Activated CD4-positive, alpha-beta T cell treated with anti-CD3 and anti-CD28 coated beads for 24 hours (primary cell): ENCODE results near the gene ELP5.
A peak's percentile ranks its signal among the peaks of the same experiment; 100 is the strongest.
"Not testable (repeated sequence)": the region's sequence is repeated elsewhere in the genome, so short reads cannot be mapped to it uniquely, and the experiment has no call there.

Experiments used
- DNase-seq, 2 donors: peaks; one replicate each; pipeline ENCODE4 v3.0.0-alpha.2; 2020; ENCODE audit warnings: low read depth in 2 of 2

ELP5 gene

GRCh38 chr17:7235693-7236665 lies 16.0 kb upstream of the ELP5 start:
- DNase-seq, result no peak

DNA sequence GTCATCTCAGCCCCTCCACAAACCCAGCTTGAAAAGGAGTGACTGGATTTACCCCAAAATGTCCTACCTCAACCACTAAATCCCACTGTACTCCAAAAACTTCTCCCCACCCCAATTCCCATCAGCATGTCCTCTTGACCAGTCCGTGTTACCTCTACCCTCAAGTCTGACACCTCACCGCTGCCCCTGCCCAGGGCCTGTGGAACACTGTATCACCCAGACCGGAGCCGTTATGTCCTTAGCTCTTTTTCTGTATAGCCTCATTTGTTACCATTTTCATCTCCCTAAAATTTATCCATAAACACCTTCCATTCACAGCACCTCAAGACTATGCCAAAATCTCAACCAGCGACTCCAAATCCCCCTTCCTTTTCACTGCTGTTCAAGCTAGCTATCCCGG lies 15.2 kb upstream of the ELP5 start:
- DNase-seq, result no peak

GRCh38 chr17:7237266-7237760 lies 14.7 kb upstream of the ELP5 start:
- no peak for DNase-seq

DNA sequence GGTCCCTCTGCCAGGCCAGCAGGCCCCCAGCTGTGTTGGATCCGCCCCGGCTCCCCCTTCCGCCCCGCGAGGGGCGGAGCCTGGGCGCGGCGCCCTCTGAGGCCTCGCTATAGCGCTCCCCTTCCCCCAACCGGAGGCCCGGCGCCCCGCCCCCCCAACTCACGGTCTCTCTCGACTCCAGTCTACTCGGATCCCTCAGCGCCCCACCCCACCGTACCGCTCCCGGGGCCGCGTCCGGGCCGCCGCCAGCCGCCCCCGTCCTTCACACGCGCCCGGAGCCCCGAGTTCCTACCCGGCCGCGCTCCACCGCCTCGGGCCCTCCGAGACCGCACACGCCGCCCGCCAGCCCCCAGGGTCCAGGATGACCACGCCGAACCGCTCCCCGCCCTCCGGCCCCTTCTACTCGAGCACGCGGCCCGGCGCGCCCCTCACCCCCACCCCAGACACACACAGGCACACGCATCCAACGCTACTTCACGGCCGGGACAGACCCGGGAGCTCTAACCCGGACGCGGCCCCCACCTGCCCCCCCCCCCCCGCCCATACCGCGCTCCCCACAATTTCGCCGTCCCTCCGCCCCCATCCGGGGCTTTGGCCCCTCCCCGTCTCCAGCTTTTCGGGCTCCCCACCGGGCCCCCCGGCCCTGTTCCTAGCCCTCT lies 14.1 kb upstream of the ELP5 start:
- DNase-seq, result peak; percentile 84 to 86

DNA sequence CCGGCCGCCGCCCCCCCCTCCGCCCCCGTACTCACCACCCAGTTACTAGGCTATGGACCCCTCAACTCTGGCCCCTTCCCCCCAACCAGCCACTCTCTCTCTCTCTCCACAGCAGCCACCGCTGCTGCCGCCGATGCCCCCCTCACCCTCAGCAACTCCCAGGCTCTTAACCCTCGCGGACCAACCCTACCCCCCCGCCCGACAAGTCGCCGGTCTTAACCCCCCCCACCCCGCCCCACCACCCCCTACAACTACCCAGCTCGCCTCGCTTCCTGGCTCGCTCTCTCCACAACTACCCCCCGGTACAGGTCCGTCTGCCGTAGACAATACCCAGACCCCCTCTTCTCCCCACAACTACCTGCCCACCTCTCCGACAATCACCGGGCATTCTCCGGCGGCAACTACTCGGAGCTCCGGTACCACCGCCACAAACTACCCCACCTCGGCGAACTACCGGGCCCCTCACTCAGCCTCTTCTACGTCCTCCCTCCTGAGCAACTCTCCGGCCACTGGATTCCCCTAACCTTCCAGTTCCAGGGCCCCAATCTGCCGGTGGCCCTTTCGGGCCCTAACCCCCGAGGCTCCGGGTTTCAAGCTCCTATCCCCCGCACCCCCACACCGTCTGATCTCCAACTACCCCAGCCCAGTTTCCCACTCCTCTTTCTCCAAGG lies 13.5 kb upstream of the ELP5 start:
- DNase-seq, result no peak

GRCh38 chr17:7239091-7240027 lies 12.7 kb upstream of the ELP5 start, which contains the start of gene PHF23:
Gene PHF23 (minus strand): TSS chr17:7239457. CDS start chr17:7239279, 178 bp downstream.
- DNase-seq, result peak; percentile 94 to 96

DNA sequence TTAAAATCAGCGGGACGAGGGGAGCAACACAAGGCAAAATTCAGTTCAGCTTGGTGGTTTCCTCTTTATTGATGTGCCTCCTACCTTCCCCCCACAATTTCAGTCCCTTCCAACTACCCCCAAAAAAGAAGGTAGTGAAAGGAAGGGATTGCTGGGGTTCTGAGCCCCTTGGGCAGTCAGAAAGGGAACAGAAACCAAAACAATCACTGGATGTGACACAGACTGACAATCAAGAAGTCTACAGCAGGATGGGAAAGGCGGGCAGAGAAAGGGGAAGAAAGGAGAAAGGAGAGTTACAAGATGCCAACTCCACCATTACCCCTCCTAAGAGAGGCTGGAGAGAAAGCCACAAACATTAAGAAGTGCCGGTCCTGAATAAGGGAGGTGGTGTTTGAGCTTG lies 11.6 kb upstream of the ELP5 start:
- DNase-seq, result no peak

DNA sequence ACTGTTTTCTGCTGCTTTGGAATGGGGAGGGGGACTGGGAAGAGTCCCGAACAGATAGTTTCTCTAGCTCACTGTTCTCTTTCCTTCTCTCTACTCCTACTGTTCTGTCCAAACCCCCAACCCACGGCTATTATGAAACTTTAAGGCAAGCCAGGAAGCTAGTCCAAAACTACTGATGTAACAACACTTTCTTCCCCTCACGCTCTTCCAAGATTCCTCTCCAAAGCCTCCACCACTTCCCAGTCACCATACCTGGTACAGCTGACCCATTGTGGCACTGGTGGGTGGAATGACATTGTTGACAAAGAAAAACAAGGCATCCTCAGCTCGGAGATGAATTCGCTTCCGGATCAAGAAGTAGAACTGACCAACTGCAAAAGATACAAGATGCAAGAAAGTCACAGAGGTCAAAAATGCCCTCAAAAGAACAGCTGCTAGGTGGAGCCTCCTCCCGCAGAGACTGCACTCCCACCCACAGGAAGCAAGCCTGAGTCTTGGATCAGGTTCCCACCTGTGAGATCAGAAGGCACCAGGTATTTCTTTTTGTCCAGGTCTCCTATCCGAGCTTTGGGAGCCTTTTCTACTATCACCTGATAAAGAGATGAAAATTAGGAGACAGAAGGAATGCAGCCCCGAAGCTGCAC lies 10.8 kb upstream of the ELP5 start:
- no peak for DNase-seq

GRCh38 chr17:7241783-7242716 lies 10.0 kb upstream of the ELP5 start, which contains the start of gene GABARAP:
Gene GABARAP (minus strand): TSS chr17:7242449. CDS start chr17:7242330, 119 bp downstream.
- peak; percentile 90 to 92 for DNase-seq

DNA sequence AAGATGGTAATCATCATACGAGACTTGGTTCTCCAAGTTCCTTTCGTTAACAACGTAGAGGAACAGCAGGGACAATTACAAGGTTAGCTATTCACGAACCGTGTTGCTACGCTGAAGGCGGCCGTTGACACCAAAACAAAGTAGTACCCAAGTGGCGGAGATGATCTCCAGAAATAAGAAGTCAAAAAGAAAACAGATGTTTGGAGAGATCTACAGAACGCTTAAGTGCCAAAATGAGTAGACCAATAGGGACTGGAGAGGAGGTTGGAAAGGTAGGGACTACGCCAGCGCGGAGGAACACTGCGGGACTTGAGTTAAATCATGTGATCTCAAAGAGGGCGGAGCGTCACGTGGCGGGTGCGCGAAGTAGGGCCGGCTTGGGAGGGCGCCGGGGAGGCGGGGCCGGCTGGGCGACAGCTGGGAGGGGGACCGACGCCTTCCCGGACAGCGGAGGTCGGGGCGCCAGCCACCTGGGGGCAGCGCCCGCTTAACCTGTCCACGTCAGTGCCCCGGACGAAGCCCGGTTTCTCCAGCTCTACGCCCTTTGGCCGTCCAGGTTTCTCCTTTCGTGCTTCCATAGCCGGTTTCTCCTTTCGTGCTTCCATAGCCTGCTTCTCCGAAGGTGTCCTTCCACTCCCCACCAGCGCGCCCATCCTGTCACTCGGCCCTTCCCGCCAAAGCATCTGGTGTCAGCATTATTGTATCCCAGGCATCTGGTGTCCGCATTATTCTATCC lies 9.1 kb upstream of the ELP5 start:
- peak; percentile 84 to 89 for DNase-seq

GRCh38 chr17:7243453-7243729 lies 8.6 kb upstream of the ELP5 start:
- DNase-seq, result no peak

- DNase-seq, result not testable (repeated sequence)
Measured at GRCh38 chr17:7243838-7244237, 8.2 kb upstream of the ELP5 start.

DNA sequence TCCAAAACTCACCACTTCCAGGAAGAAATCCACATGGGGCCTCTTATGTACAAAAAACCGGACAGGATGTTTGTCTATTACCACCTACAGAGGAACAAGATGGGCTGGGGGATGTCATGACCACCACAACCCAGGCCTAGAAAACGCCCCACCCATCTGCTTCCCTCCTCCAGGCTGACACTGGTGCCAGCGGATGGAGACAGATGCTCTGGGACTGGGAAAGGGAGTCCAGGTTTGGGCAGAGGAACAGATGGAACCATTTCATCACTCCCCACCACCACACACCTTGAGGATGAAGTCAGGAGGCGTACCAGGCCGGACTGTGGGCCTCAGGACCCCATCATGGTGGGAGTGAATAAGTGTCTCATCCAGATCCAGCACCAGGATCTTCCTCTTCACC lies 5.2 kb upstream of the ELP5 start:
- DNase-seq, result no peak

DNA sequence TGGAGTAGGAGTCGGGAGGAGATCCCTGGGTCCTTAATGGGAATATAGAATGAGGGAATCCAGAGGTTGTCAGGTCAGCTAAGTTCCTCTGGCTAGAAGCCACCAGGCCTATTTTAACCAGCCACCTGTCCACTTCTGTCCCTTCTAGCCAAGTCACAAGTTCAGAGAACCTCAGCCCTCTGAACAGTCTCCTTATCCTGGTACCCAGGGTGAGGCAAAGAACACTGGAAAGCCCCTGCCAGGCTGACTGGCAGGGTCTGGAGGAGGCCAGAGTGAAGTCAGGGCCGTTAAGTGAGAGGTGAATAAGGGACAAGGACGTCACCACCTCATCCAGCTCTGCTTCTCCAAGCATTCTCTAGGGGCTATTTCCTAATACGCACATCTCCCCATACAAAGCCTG lies 3.2 kb upstream of the ELP5 start:
- DNase-seq, result no peak

- no peak for DNase-seq
Measured at GRCh38 chr17:7249214-7249613, 2.8 kb upstream of the ELP5 start.

DNA sequence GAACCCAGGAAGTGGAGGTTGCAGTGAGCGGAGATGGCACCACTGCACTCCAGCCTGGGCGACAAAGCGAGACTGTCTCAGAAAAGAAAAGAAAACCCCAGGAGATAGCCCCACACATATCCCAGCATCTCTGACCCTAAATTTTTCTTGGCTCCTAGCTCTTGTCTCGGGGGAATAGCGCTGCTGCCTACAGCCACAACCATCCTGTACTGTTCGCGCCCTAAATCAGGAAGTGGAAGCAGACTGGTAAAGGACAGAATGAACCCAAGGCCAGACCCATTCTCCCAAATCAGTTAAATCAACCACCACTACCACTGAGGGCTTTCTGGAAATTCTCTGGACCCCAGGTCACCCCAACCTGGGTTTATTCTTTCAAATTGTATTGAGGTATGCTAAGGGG lies 2.2 kb upstream of the ELP5 start:
- no peak for DNase-seq

- no peak for DNase-seq
Measured at GRCh38 chr17:7250695-7251627, 1.1 kb upstream of the ELP5 start.
